Measurements from ENCODE around the gene DTWD1.
"Not testable (repeated sequence)": the region's sequence is repeated elsewhere in the genome, so short reads cannot be mapped to it uniquely, and the experiment has no call there.

DTWD1 gene

GRCh38 chr15:49688135-49688790 is 67.4 kb downstream of the DTWD1 start:
- Histone ChIP-seq H3K27me3 (no peaks in the 10 kb centered on the region), H3K9me3 (no peaks in the 10 kb centered on the region), H3K27ac (no peak overlapping the region), H3K4me3 (ENCODE audit: low read depth in 1 of 2, low read length in 1 of 2) (no peak overlapping the region), H3K4me1 (ENCODE audit: control insufficient read depth in 1 of 2, insufficient read depth in 1 of 2, low read depth in 1 of 2, low read length in 1 of 2) (no peaks in the 10 kb centered on the region), H3K36me3 (no peaks in the 10 kb centered on the region)
- TF ChIP-seq, protein P1, sequence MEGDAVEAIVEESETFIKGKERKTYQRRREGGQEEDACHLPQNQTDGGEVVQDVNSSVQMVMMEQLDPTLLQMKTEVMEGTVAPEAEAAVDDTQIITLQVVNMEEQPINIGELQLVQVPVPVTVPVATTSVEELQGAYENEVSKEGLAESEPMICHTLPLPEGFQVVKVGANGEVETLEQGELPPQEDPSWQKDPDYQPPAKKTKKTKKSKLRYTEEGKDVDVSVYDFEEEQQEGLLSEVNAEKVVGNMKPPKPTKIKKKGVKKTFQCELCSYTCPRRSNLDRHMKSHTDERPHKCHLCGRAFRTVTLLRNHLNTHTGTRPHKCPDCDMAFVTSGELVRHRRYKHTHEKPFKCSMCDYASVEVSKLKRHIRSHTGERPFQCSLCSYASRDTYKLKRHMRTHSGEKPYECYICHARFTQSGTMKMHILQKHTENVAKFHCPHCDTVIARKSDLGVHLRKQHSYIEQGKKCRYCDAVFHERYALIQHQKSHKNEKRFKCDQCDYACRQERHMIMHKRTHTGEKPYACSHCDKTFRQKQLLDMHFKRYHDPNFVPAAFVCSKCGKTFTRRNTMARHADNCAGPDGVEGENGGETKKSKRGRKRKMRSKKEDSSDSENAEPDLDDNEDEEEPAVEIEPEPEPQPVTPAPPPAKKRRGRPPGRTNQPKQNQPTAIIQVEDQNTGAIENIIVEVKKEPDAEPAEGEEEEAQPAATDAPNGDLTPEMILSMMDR (IDR thresholded peaks at IDR 0.05), result no peak

DNA sequence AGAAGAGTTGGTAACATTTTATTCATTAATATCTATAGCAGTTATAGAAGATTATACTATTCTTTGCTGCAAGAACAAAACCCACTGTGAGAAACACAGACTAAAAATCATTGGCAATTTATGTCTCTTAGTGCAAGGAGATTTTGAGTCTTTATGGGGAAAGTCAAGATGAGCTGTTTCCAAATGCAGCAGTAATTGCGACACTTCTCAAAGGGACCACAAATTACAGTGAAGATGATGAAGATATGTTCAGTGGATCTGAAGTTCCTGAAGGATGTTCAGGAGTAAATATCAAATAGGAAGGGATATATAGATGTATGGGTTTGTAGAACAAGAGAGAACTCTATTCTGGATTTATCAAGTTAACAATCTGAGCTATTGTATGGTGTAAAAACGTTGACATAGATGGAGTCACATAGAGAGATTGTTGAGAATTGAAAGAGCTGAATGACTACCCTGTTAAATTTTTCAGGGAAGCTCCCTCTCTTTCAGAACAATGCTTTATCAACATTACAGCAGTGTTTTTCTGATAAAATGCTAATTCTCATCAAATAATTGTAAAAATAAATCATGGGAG is 71.8 kb downstream of the DTWD1 start:
- no peaks in the 10 kb centered on the region for H3K9me3 ChIP-seq
- no peak overlapping the region for H3K4me3 ChIP-seq (ENCODE audit: low read depth in 1 of 2, low read length in 1 of 2)
- H3K27me3 ChIP-seq, result no peaks in the 10 kb centered on the region
- no peaks in the 10 kb centered on the region for H3K36me3 ChIP-seq
- TF ChIP-seq, protein P1 (IDR thresholded peaks at IDR 0.05), result no peak
- H3K27ac ChIP-seq, result no peak overlapping the region
- H3K4me1 ChIP-seq (ENCODE audit: control insufficient read depth in 1 of 2, insufficient read depth in 1 of 2, low read depth in 1 of 2, low read length in 1 of 2), result no peaks in the 10 kb centered on the region

- TF ChIP-seq, protein P1 (IDR thresholded peaks at IDR 0.05), result no peak
- Histone ChIP-seq H3K36me3 (no peaks in the 10 kb centered on the region), H3K4me3 (ENCODE audit: low read depth in 1 of 2, low read length in 1 of 2) (no peak overlapping the region), H3K9me3 (no peaks in the 10 kb centered on the region), H3K27me3 (no peaks in the 10 kb centered on the region), H3K4me1 (ENCODE audit: control insufficient read depth in 1 of 2, insufficient read depth in 1 of 2, low read depth in 1 of 2, low read length in 1 of 2) (no peaks in the 10 kb centered on the region), H3K27ac (no peak overlapping the region)
These were observed 72.7 kb downstream of the DTWD1 start for GRCh38 chr15:49693498-49693897.

- H3K27me3 ChIP-seq, result no peaks in the 10 kb centered on the region
- H3K4me1 ChIP-seq (ENCODE audit: control insufficient read depth in 1 of 2, insufficient read depth in 1 of 2, low read depth in 1 of 2, low read length in 1 of 2), result no peaks in the 10 kb centered on the region
- H3K4me3 ChIP-seq (ENCODE audit: low read depth in 1 of 2, low read length in 1 of 2), result no peak overlapping the region
- H3K36me3 ChIP-seq, result no peaks in the 10 kb centered on the region
- no peak overlapping the region for H3K27ac ChIP-seq
- TF ChIP-seq, protein P1 (IDR thresholded peaks at IDR 0.05), result no peak
- H3K9me3 ChIP-seq, result no peaks in the 10 kb centered on the region
These were observed 75.6 kb downstream of the DTWD1 start for GRCh38 chr15:49696433-49696832.

DNA sequence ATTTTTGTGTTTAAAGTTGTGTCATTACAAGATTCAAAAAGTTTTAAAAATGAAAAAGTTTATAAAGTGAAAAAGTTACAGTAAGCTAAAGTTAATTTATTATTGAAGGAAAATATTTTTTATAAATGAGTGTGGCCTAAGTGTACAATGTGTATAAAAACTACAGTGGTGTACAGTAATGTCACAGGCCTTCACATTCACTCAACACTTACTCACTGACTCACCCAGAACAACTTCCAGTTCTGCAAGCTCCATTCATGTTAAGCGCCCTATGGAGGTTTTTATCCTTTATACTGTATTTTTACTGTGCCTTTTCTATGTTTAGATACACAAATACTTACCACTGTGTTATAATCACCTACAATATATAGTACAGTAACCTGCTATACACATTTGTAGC is 76.3 kb downstream of the DTWD1 start:
- TF ChIP-seq, protein P1 (IDR thresholded peaks at IDR 0.05), result no peak
- Histone ChIP-seq H3K27ac (no peak overlapping the region), H3K27me3 (no peaks in the 10 kb centered on the region), H3K4me3 (ENCODE audit: low read depth in 1 of 2, low read length in 1 of 2) (no peak overlapping the region), H3K36me3 (no peaks in the 10 kb centered on the region), H3K4me1 (ENCODE audit: control insufficient read depth in 1 of 2, insufficient read depth in 1 of 2, low read depth in 1 of 2, low read length in 1 of 2) (no peaks in the 10 kb centered on the region), H3K9me3 (no peaks in the 10 kb centered on the region)

DNA sequence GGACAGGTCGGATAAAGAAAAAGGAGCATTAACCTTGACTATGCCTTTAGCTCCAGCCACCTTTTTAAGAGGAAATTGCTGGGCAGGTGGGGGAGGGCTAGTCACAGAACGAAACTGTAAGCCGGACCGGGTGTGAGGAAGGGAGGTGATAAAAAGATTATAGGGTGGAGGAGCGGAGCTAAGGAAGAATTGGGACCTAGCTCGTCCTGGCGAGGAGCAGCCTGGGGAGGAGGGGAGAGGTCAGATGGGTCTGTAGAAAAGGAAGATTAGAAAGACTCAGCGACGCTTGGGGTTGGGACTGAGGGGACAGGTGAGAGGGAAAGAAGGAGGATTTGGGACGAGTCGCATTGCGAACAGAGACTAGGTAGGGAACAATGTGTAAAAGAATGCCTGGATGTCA is 82.1 kb downstream of the DTWD1 start:
- H3K9me3 ChIP-seq; H3K36me3 ChIP-seq; H3K27ac ChIP-seq; H3K4me3 ChIP-seq (ENCODE audit: low read depth in 1 of 2, low read length in 1 of 2); H3K27me3 ChIP-seq: not testable (repeated sequence)
- H3K4me1 ChIP-seq (ENCODE audit: control insufficient read depth in 1 of 2, insufficient read depth in 1 of 2, low read depth in 1 of 2, low read length in 1 of 2), result peaks cover 21% of the 10 kb centered on the region in 2 experiments

Measured in neutrophil (primary cell).